H1 (cell line): ENCODE data around the gene MDFI. TPM values are rescaled to one million over a fixed set of nuclear protein-coding genes. Genes with fewer than 3 reads are reported as not detected.

Experiments used
- ASH2L ChIP-seq: fragments of 200-600, 300-600 bp; sonication (generic); IDR thresholded peaks from one replicate; pipeline ENCODE4 v1.7.1; 2017; ENCODE audit warnings: low read length
- CHD7 ChIP-seq: fragments of 300-600 bp; sonication (generic); IDR thresholded peaks from 2 replicates; pipeline ENCODE4 v1.7.1; 2012; ENCODE audit warnings: low read length, moderate library complexity, mild to moderate bottlenecking, inconsistent platforms; ENCODE audit not compliant: insufficient replicate concordance
- POLR2AphosphoS5 ChIP-seq: IDR thresholded peaks from 2 replicates; pipeline ENCODE4 v1.6.1; 2011; ENCODE audit warnings: low read depth, low read length
- polyA plus RNA-seq, 7 experiments: library from polyadenylated mRNA; depleted of rRNA in 3 of 7; stranded (reverse) in 5 of 7; unstranded in 2 of 7; fragments of >200 nt in 5 of 7; fragments of 200-250 nt in 2 of 7; gene quantifications; 1 replicate in 5 of 7; 2 replicates in 1 of 7; 4 replicates in 1 of 7; pipeline versions ENCODE4 v1.2.1 to v1.2.3, GENCODE V29; 2011 to 2013; ENCODE audit warnings: missing spikeins in 2 of 7, mixed read lengths in 2 of 7
- total RNA-seq: library from RNA; stranded (reverse); fragmentation: NEBNext Ultra II Directional; extraction: Animal tissue kit (Norgen Biotek cat#: 25700); gene quantifications from 2 replicates; pipeline ENCODE4 v1.2.1, GENCODE V29; 2021

Gene MDFI
- total and polyA plus RNA-seq, 2 of the 8 experiments (the other 6 are each of a cell fraction or from before 2014, with no cell fraction given): 41.0 to 65.6 TPM

- TF ChIP-seq CHD7 (no peak), POLR2AphosphoS5 (no peak), ASH2L (no peak)
- TF ChIP-seq, all 59 proteins: peak for 7
Measured at GRCh38 chr6:41637194-41638001, 870 bp upstream of the MDFI start (continued).
